Mesenchymal stem cell (in vitro differentiated cells and primary cell): ENCODE measurements around the gene CLIC5.
A peak's percentile ranks its signal among the peaks of the same experiment; 100 is the strongest.

ENCODE experiments used
- DNase-seq: peaks from one replicate; pipeline ENCODE4 v3.0.0-alpha.2; 2013
- H2AFZ ChIP-seq: one replicate; pipeline ENCODE4 v1.6.1; 2013; ENCODE audit warnings: low read depth, mild to moderate bottlenecking, control low read depth, inconsistent platforms, low read length, moderate library complexity
- H2AK5ac ChIP-seq: 2 replicates; pipeline ENCODE4 v1.6.1; 2013; ENCODE audit warnings: low read length, moderate library complexity, mild to moderate bottlenecking, inconsistent platforms; ENCODE audit not compliant: severe bottlenecking
- H2BK120ac ChIP-seq: one replicate; pipeline ENCODE4 v1.6.1; 2013; ENCODE audit warnings: low read depth, mild to moderate bottlenecking, inconsistent platforms, low read length, moderate library complexity
- H2BK12ac ChIP-seq, 2 experiments: one replicate each; pipeline ENCODE4 v1.6.1; 2013; ENCODE audit warnings: inconsistent platforms in 2 of 2, low read length in 2 of 2, mild to moderate bottlenecking in 2 of 2, moderate library complexity in 2 of 2, control low read depth in 1 of 2
- H2BK15ac ChIP-seq: one replicate; pipeline ENCODE4 v1.6.1; 2013; ENCODE audit warnings: mild to moderate bottlenecking, low read depth, inconsistent platforms; ENCODE audit not compliant: poor library complexity, severe bottlenecking
- H2BK5ac ChIP-seq: 2 replicates; pipeline ENCODE4 v1.6.1; 2013; ENCODE audit warnings: low read depth, mild to moderate bottlenecking, low read length, control low read depth, inconsistent platforms; ENCODE audit not compliant: poor library complexity, severe bottlenecking
- H3K14ac ChIP-seq, 2 experiments: one replicate each; pipeline ENCODE4 v1.6.1; 2013; ENCODE audit warnings: inconsistent platforms in 2 of 2, low read length in 2 of 2, control low read depth in 1 of 2, mild to moderate bottlenecking in 1 of 2, moderate library complexity in 1 of 2
- H3K18ac ChIP-seq, 2 experiments: one replicate each; pipeline ENCODE4 v1.6.1; 2013; ENCODE audit warnings: inconsistent platforms in 2 of 2, low read length in 2 of 2, control low read depth in 1 of 2, low read depth in 1 of 2, mild to moderate bottlenecking in 1 of 2
- H3K23ac ChIP-seq, 2 experiments: one replicate each; pipeline ENCODE4 v1.6.1; 2013; ENCODE audit warnings: inconsistent platforms in 2 of 2, low read length in 2 of 2, mild to moderate bottlenecking in 2 of 2, moderate library complexity in 2 of 2, control low read depth in 1 of 2
- H3K27ac ChIP-seq: 2 replicates; pipeline ENCODE4 v1.5.1; 2013; ENCODE audit warnings: mild to moderate bottlenecking, moderate library complexity, low read length, control low read depth, inconsistent platforms; ENCODE audit not compliant: poor library complexity, severe bottlenecking
- H3K27me3 ChIP-seq, 2 experiments: 2 replicates each; pipeline versions ENCODE4 v1.6.1 to v1.7.0; 2013; ENCODE audit warnings: low read length in 2 of 2, mild to moderate bottlenecking in 2 of 2, moderate library complexity in 2 of 2, control low read depth in 1 of 2, inconsistent platforms in 1 of 2; ENCODE audit not compliant: control insufficient read depth in 1 of 2, insufficient read depth in 1 of 2
- H3K36me3 ChIP-seq, 2 experiments: 2 replicates each; pipeline versions ENCODE4 v1.6.1 to v1.7.0; 2013; ENCODE audit warnings: low read length in 2 of 2, control low read depth in 1 of 2, inconsistent platforms in 1 of 2, low read depth in 1 of 2, mild to moderate bottlenecking in 1 of 2; ENCODE audit not compliant: insufficient read depth in 2 of 2, control insufficient read depth in 1 of 2
- H3K4ac ChIP-seq, 2 experiments: one replicate each; pipeline ENCODE4 v1.6.1; 2013; ENCODE audit warnings: inconsistent platforms in 2 of 2, low read length in 2 of 2, mild to moderate bottlenecking in 2 of 2, moderate library complexity in 2 of 2, control low read depth in 1 of 2, low read depth in 1 of 2
- H3K4me1 ChIP-seq: 2 replicates; pipeline ENCODE4 v1.6.1; 2013; ENCODE audit warnings: low read depth, low read length, control low read depth; ENCODE audit not compliant: control insufficient read depth, insufficient read depth
- H3K4me2 ChIP-seq: 2 replicates; pipeline ENCODE4 v1.6.1; 2013; ENCODE audit warnings: low read length, mild to moderate bottlenecking, inconsistent platforms; ENCODE audit not compliant: poor library complexity, severe bottlenecking
- H3K4me3 ChIP-seq, 2 experiments: 2 replicates each; pipeline versions ENCODE4 v1.5.1 to v1.7.0; 2013; ENCODE audit warnings: low read length in 2 of 2, mild to moderate bottlenecking in 2 of 2, control low read depth in 1 of 2, low read depth in 1 of 2; ENCODE audit not compliant: insufficient read depth in 1 of 2
- H3K79me1 ChIP-seq: replicated peaks from 2 replicates; pipeline ENCODE4 v1.6.1; 2013; ENCODE audit warnings: mild to moderate bottlenecking, control low read depth, low read length, inconsistent platforms; ENCODE audit not compliant: poor library complexity, severe bottlenecking
- H3K9ac ChIP-seq: 2 replicates; pipeline ENCODE4 v1.7.0; 2013; ENCODE audit warnings: mild to moderate bottlenecking, low read length, moderate library complexity
- H3K9me3 ChIP-seq: 2 replicates; pipeline ENCODE4 v1.7.0; 2013; ENCODE audit warnings: mild to moderate bottlenecking, low read length; ENCODE audit not compliant: control insufficient read depth
- H4K8ac ChIP-seq: one replicate; pipeline ENCODE4 v1.6.1; 2013; ENCODE audit warnings: inconsistent platforms, mild to moderate bottlenecking, low read length, moderate library complexity
- H4K91ac ChIP-seq: one replicate; pipeline ENCODE4 v1.6.1; 2013; ENCODE audit warnings: mild to moderate bottlenecking, low read length, inconsistent platforms
- WGBS: methylation state at CpG from one replicate; pipeline ENCODE4 v1.1.7; 2013; ENCODE audit warnings: mixed read lengths; 5-methylcytosine and 5-hydroxymethylcytosine counted together

CLIC5 gene

DNA sequence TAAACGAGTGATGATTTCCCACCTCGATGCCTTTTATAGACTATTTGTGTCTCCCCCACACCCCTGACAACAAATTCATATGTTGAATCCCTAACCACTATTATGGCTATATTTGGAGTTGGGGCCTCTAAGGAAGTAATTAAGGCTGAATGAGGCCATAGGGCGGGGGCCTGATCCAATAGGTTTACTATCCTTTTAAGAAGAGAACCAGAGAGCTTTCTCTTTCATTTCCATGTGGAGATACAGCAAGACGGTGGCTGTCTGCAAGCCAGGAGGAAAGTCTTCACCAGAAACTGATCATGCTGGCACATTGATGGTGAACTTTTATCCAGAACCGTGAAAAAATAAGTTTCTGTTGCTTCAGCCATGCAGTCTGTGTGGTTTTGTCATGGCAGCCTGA, 38.9 kb upstream of the CLIC5 start:
- H3K23ac ChIP-seq, result no peak overlapping the region

DNA sequence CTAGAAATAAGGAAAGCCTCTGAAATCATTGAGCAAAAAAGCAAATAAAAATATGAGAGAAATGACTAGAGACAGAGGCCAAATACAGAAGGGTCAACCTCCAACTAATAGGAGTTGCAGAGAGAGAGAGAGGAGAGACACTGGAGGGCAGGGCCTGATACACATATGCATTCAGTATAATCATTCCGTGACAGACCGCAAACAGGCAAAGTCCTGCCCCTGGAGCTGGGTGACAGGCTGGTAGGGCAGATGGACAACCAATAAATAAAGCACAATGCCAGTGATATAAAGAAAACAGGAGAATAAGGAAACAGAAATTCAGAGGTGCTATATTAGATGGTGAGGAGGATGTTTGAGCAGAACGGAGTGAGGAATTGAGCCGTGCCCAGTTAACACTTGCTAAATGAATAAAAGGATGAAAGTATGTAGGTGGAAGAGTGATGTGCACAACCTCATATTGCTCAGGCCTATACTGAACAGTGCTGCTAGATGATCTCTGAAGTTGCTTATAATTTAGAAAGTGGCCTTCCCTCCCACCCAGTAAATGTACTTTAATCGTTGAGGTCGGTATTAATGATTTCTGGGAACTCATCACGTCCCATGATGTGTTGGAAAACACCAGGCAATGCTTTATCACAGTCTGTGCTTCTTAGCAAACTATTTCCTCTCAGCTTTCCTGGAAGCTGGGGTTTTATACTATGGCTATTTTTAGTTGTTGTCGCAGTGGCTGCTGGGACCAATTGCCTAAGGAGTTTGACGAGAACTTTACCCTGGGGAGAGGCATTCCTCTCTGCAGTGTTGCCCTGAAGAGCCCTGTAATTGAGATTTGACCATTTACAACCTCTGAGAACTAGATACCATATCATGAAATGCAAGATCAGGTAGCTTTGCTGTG, 37.6 kb upstream of the CLIC5 start:
- Histone ChIP-seq H3K18ac (no peak overlapping the region), H2BK12ac (no peak overlapping the region), H4K91ac (no peak overlapping the region), H3K9ac (no peak overlapping the region), H2BK5ac (no peak overlapping the region), H3K23ac (no peak overlapping the region), H3K9me3 (peaks cover 7% of the 10 kb centered on the region), H3K4ac (no peak overlapping the region), H2BK15ac (no peak overlapping the region), H2BK120ac (no peak overlapping the region), H3K4me1 (no peaks in the 10 kb centered on the region), H3K4me3 (no peak overlapping the region), H4K8ac (no peak overlapping the region), H2AK5ac (no peak overlapping the region), H3K36me3 (no peaks in the 10 kb centered on the region), H3K27me3 (peaks cover 0 to 8% of the 10 kb centered on the region in 2 experiments), H3K79me1 (no peaks in the 10 kb centered on the region), H3K27ac (no peak overlapping the region), H2AFZ (no peak overlapping the region), H3K14ac (no peak overlapping the region), H3K4me2 (no peak overlapping the region)
- 60% methylated on average over 9 of the region's 9 CpGs for WGBS
- peak; percentile 29 for DNase-seq

More for the DNA sequence above, 38.9 kb upstream of the CLIC5 start:
- Histone ChIP-seq H3K27ac (no peak overlapping the region), H2BK15ac (no peak overlapping the region), H3K9me3 (peaks cover 7% of the 10 kb centered on the region), H3K9ac (no peak overlapping the region), H3K4ac (no peak overlapping the region), H3K36me3 (no peaks in the 10 kb centered on the region), H2AK5ac (no peak overlapping the region), H2BK12ac (no peak overlapping the region), H3K4me1 (no peaks in the 10 kb centered on the region), H3K4me2 (no peak overlapping the region), H3K79me1 (no peaks in the 10 kb centered on the region), H3K14ac (no peak overlapping the region), H3K27me3 (peaks cover 3 to 8% of the 10 kb centered on the region in 2 experiments), H3K18ac (no peak overlapping the region), H2AFZ (no peak overlapping the region), H2BK5ac (no peak overlapping the region), H4K91ac (no peak overlapping the region), H3K4me3 (no peak overlapping the region), H4K8ac (no peak overlapping the region), H2BK120ac (no peak overlapping the region)
- DNase-seq, result no peak
- 86% methylated on average over 4 of the region's 5 CpGs for WGBS

- no peak overlapping the region for H3K23ac ChIP-seq
- H3K4me3 ChIP-seq, result no peak overlapping the region
- H3K36me3 ChIP-seq, result no peaks in the 10 kb centered on the region
- no CpG with 5 or more reads among the region's 1 CpG for WGBS
- H3K18ac ChIP-seq, result no peak overlapping the region
- no peak overlapping the region for H2BK5ac ChIP-seq
- H3K4me1 ChIP-seq, result no peaks in the 10 kb centered on the region
- H3K79me1 ChIP-seq, result no peaks in the 10 kb centered on the region
- no peak overlapping the region for H2AK5ac ChIP-seq
- no peak overlapping the region for H4K91ac ChIP-seq
- H2BK15ac ChIP-seq, result no peak overlapping the region
- no peak overlapping the region for H2AFZ ChIP-seq
- H3K27me3 ChIP-seq, result peaks cover 0 to 8% of the 10 kb centered on the region in 2 experiments
- H3K9ac ChIP-seq, result no peak overlapping the region
- H3K4ac ChIP-seq, result no peak overlapping the region
- no peak overlapping the region for H3K27ac ChIP-seq
- no peak overlapping the region for H2BK120ac ChIP-seq
- H2BK12ac ChIP-seq, result no peak overlapping the region
- no peak overlapping the region for H3K14ac ChIP-seq
- H3K9me3 ChIP-seq, result peaks cover 2% of the 10 kb centered on the region
- DNase-seq, result no peak
- no peak overlapping the region for H3K4me2 ChIP-seq
- H4K8ac ChIP-seq, result no peak overlapping the region
Measured at GRCh38 chr6:46052479-46052878, 36.8 kb upstream of the CLIC5 start.

DNA sequence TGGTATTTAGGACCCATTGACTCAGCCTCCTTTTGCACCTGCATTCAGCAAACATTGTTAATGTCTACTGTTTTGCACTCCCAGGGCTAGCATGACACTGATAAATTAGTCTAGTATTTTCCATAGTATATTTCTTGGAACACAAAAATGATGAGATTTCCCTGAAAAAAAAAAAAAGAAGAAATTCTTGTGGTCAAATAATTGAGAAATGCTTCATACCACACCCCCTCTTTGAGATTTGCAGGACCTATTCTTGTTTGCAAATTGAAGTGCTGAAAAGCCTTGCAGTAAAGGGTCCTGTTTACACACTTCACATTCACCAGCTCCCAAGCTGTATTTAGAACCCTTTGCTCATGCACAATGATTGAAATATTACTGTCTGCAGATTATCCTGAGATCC, 36.3 kb upstream of the CLIC5 start:
- H3K23ac ChIP-seq, result no peak overlapping the region

More for the DNA sequence above, 36.3 kb upstream of the CLIC5 start:
- Histone ChIP-seq H2BK15ac (no peak overlapping the region), H3K36me3 (no peaks in the 10 kb centered on the region), H2AK5ac (no peak overlapping the region), H3K4me2 (no peak overlapping the region), H2AFZ (no peak overlapping the region), H3K9ac (no peak overlapping the region), H3K9me3 (no peaks in the 10 kb centered on the region), H3K27me3 (peaks cover 0 to 8% of the 10 kb centered on the region in 2 experiments), H3K4me1 (no peaks in the 10 kb centered on the region), H3K4ac (no peak overlapping the region), H2BK120ac (no peak overlapping the region), H3K79me1 (no peaks in the 10 kb centered on the region), H2BK12ac (no peak overlapping the region), H3K4me3 (no peak overlapping the region), H3K27ac (no peak overlapping the region), H4K91ac (no peak overlapping the region), H2BK5ac (no peak overlapping the region), H4K8ac (no peak overlapping the region), H3K18ac (no peak overlapping the region), H3K14ac (no peak overlapping the region)
- DNase-seq, result peak; percentile 14
